GM19463 (cell line): Measurements from ENCODE around the gene CFAP65.

Experiments used
- ATAC-seq: cut with Tn5 transposase; IDR thresholded peaks from one replicate; pipeline ENCODE4 v1.9.1; 2021; ENCODE audit warnings: mild to moderate bottlenecking, moderate library complexity; ENCODE audit not compliant: unreplicated experiment

The CFAP65 gene

GRCh38 chr2:219041252-219041651, at the start of gene CFAP65:
Gene CFAP65 (minus strand): TSS chr2:219041516. CDS start chr2:219039048, 2,468 bp downstream.
- no peak for ATAC-seq

GRCh38 chr2:219090436-219091299, 49.4 kb upstream of the CFAP65 start:
- ATAC-seq = no peak

- ATAC-seq = no peak
These were observed 48.0 kb upstream of the CFAP65 start for GRCh38 chr2:219089330-219089729.

- no peak for ATAC-seq
These were observed 46.5 kb upstream of the CFAP65 start for GRCh38 chr2:219087848-219088247.

- no peak for ATAC-seq
These were observed 46.0 kb upstream of the CFAP65 start for GRCh38 chr2:219087361-219087760.

- ATAC-seq = no peak
These were observed 44.9 kb upstream of the CFAP65 start for GRCh38 chr2:219086196-219086595.

- no peak for ATAC-seq
These were observed 43.5 kb upstream of the CFAP65 start for GRCh38 chr2:219084791-219085190.

- ATAC-seq = no peak
These were observed 41.1 kb upstream of the CFAP65 start for GRCh38 chr2:219082332-219082958.

GRCh38 chr2:219081701-219082331, 40.5 kb upstream of the CFAP65 start:
- ATAC-seq = no peak

GRCh38 chr2:219081096-219081495, 39.8 kb upstream of the CFAP65 start:
- no peak for ATAC-seq

- no peak for ATAC-seq
These were observed 38.1 kb upstream of the CFAP65 start for GRCh38 chr2:219079417-219079816.

GRCh38 chr2:219078951-219079350, 37.6 kb upstream of the CFAP65 start:
- no peak for ATAC-seq

GRCh38 chr2:219078126-219078525, 36.8 kb upstream of the CFAP65 start:
- no peak for ATAC-seq

GRCh38 chr2:219076253-219076652, 34.9 kb upstream of the CFAP65 start:
- ATAC-seq = no peak

GRCh38 chr2:219073413-219074129, 32.3 kb upstream of the CFAP65 start:
- no peak for ATAC-seq

GRCh38 chr2:219072741-219073250, 31.5 kb upstream of the CFAP65 start:
- ATAC-seq = no peak

GRCh38 chr2:219071131-219071816, 30.0 kb upstream of the CFAP65 start:
- ATAC-seq = no peak

GRCh38 chr2:219065484-219065883, 24.2 kb upstream of the CFAP65 start:
- ATAC-seq = no peak

GRCh38 chr2:219062081-219062480, 20.8 kb upstream of the CFAP65 start:
- ATAC-seq = no peak
